ENCODE results near the gene PZP. TPM values are rescaled to one million over a fixed set of nuclear protein-coding genes. Genes with fewer than 3 reads are reported as not detected.

Gene PZP
- total RNA-seq, 1 donor from 2014 or later = not detected

DNA sequence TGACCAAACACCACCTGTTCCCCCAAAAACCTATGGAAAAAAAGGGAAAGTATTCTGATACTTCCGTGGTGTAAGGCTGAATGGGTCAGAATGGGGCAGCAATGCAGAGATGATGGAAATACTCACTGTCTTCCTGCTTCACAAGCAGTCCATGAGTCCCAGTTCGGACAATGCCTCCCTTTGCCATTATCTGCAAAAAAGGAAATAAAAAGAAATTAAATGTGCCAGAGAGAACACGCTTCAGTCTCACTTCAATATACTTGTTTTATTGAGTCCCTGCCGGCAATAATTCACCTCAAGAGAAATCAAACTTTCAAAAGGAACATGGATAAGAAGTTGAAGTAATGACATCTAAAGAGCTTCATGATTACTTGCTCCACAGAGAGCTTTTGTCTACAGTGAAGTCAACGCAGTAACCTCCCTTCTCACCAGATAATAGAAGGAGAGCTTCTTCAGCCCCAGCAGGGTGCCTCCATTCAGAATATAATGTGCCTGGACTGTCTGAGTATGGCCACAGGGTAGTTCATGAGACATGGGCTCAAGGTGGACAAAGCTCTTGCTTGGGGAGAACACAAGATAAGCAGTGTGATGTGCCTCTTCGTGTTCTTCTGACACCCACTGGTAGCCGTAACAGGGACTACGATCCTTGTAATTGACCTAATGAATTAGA, 107.0 kb downstream of the PZP start:
- H3K27me3 Mint-ChIP-seq (ENCODE audit: low read depth) = peaks cover 6% of the 10 kb centered on the region
- H3K36me3 Mint-ChIP-seq = no peaks in the 10 kb centered on the region
- no peaks in the 10 kb centered on the region for H3K4me1 Mint-ChIP-seq
- H3K27ac Mint-ChIP-seq = no peak overlapping the region
- no peak for DNase-seq (ENCODE audit: low spot score in 2 of 2, unreplicated experiment in 2 of 2)
- TF ChIP-seq CTCF (IDR thresholded peaks at IDR 0.05; ENCODE audit: unreplicated experiment) = no peak
- no peaks in the 10 kb centered on the region for H3K9me3 Mint-ChIP-seq
- no peak overlapping the region for H3K4me3 Mint-ChIP-seq

DNA sequence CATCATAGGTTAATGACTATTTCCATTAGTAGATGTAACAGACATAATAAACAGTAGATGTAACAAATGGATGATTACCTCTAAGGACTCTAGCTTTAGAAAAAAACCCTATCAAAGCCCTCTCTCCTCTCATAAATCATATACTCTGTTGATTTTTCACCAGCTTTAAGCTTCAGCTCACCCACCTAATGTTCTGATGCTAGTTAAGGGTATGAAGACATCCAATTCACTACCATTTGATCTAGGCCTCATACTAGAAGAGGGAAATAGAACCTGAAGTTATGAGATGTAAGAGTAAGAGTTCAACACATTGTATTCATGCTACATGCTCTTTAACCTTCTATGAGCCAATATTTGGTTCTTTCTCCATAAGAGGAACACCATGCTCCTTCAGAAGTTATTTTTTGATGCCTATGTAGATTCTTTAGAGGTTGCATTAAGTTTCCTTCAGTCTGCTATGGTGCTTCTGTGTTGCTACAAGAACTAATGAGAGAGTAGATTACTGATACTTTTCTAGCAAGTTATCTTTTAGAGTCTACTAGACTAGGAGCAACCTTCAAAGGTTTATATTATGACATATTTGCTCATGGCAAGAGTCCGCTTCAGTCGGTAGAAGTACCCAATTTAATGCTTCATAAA, 108.5 kb downstream of the PZP start:
- Mint-ChIP-seq H3K4me1 (no peaks in the 10 kb centered on the region), H3K27ac (no peak overlapping the region), H3K4me3 (no peak overlapping the region), H3K36me3 (no peaks in the 10 kb centered on the region), H3K9me3 (no peaks in the 10 kb centered on the region), H3K27me3 (ENCODE audit: low read depth) (peaks cover 6% of the 10 kb centered on the region)
- DNase-seq (ENCODE audit: low spot score in 2 of 2, unreplicated experiment in 2 of 2) = no peak
- no peak for TF ChIP-seq CTCF (IDR thresholded peaks at IDR 0.05; ENCODE audit: unreplicated experiment)

Small RNA genes lying within 50 kb of the gene (microRNA-seq; reads per million reads assigned to microRNA genes)
- gene MIR1244-3 = not detected

Other genes with a start within 250 kb of the PZP start
- gene KLRG1, start 218.8 kb downstream of the PZP start, total RNA-seq = 2.0 to 2.2 TPM (median 2.0 TPM) in 3 replicates
- gene A2M, start 92.5 kb downstream of the PZP start, total RNA-seq = 3.8 to 4.8 TPM (median 4.3 TPM) in 3 replicates